GM19324 (cell line): ENCODE results near the gene HOXA9.

ENCODE experiments used
- ATAC-seq: cut with Tn5 transposase; IDR thresholded peaks from one replicate; pipeline ENCODE4 v1.9.1; 2021; ENCODE audit warnings: mild to moderate bottlenecking, moderate library complexity; ENCODE audit not compliant: unreplicated experiment, low FRiP score

Gene HOXA9

DNA sequence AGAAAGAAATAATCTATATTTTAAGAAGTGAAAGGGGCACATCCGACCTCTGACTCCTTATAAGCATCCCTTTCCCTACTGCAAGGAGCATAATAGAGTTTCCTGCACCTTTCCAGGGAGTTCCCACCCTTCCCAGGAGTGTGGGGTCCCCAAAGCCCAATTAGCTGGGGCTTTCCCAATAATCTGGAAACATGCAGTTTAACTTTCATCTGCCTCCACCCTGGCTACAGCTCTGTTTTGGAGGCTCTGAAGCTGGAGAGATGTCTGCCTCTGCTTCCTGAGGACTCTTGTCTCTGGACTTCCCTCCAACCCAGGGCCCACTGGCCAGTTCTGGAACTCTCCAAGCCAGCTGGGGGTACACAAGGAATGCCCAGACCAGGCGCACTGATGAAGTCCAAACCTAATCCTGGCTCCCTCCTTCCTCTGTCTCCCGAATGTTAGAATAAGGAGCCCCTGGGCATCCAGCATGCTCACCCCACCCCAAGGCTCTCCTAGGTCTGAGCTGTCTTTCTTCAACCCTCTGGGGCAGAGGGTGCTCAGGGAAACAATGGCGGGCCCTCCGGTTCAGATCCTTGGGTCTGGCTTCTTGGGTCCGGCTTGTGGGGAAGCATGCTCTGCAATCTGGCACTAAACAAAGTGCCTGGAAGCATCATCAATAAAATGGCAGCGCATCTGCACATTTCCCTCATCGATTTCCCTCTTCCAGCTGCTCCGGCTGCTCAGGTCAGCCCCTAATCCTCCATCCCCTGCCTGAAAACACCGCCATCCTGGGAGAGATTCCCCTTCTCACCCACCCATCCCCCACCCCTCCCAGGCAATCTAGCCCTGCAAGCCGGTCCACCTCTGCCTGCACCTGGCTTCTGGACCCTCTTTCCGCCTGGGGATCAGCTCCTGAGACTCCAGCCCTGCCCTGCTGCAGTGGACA lies 48.1 kb downstream of the HOXA9 start:
- ATAC-seq: no peak

DNA sequence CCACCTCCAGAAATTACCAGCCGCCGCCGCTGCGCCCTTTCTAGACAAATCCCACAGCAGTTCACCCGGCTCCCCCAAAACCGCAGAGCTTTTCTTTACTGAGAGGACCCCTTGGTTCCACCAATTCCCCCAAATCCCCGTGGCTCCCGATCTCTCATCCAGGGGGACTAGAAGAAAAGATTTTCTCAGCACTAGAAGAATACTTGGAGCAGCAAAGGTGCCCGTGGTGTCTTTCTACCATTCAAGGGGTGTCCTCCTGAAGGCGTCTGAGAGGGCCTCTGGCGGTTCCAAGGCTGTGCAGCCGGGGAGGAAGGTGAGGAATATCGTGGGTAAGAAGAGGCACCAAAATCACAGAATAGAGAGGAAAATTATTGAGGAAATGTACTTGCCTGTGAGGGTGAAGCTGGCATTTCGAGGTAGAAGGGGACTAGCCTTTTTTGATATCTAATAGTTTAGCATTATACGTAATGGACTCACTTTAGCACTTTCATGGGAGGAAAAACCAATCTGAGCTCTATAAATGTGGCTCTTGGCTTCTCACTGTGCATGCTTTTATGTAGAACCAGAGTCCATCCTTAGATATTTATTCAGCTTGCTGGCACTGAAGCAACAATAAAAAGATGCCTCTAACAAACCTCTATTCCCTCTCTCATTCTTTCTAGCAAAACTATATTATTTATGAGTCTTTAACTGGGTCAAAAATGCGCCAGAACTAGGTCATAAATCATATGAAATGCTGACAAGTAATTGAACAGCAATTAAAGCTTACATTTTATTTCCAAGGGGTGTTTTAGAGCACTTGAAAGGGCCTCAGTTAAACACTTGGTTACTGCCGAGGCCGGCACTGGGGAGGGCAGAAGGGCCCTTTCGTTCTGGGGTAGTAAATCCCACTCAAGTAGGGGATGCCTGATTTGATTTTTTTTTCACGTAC lies 49.0 kb downstream of the HOXA9 start:
- no peak for ATAC-seq

DNA sequence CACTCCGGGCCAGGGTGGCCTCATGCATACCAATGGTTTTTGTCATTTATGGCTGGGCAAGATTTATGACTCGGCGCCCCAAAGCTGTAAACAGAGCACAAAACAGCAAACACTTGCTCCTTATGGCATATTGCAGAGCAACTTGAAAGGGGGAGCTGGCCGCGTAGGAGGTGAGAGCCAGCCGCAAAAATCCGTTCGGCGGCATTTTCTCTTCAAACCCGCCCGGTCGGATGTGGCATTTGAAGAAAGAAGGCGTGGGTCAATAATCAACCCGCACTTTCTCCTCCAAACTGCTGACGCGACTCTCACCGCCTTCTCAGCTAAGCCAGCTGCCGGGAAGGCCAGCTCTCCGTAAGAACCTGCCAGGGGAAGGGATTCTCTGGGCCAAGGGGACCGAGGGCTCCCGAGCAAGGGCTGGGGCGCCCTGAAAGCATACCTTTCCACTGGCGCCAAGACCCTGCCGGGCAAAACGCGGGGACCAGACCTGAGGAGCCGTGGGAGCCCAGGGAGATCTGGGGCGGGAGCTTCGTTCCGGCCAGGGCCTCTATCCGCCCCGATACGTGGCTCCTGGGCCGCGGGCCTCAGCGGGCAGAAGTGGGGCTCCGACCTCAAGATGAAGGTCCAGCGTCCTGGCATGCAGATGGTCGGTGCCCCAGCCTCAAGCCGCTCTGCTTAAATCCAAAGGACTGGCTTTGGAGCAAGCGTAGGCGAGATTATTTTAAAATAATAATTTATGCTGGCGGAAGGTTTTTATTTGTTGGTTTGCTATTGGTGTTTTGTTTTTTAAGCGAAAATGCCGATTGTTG lies 49.9 kb downstream of the HOXA9 start:
- no peak for ATAC-seq

DNA sequence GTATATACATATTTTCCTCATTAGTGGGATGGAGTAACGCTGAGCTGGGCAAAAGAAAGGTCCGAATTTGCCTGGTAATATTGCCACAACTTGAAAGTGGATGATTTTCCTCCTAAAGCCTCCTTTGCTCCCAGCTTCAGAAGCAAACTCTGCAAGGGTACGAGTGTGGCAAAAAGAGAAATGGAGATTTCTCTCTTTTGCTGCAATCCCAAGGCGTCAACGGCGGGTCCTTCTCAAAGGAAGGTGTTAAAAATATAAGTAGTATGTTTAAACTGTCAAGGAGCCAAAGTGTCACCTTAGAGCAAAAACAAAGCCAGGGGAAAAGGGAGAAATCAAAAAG lies 50.5 kb downstream of the HOXA9 start:
- no peak for ATAC-seq

DNA sequence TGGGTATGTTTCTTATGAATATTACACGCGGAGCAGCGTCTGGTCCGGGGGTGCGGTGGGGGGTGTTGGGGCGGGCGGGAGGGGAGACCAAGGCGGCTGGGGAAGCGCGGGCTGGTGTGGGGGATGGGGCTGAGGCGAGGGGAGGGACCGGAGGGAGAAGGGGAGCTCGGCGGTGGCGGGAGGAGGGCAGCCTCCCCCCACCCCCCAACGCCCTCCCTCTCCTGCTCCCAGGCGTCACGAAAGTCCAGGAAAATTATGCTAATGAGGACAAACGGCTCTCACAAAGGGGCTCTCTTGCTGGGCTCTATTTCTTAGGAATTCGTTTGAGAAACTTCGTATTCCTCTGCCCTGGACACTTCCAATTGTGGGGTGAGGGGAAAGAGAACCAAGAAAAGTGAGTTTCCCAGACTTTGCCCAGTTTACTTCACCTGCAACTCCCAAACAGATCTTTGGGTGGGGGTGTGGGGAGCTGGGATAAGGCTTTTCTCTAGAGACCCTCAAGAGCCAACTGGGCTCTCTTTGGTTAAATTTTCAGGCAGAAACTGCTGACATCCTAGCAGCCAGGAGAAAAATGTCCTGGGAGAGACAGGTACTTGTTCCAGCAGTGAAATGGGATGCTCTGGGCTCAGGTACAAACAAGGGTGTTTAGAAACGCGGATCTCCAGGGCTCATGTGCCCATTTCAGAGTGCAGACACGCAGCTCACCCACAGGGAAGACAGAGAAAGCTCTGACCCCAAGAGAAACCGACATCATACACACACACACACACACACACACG lies 51.2 kb downstream of the HOXA9 start:
- ATAC-seq: no peak

DNA sequence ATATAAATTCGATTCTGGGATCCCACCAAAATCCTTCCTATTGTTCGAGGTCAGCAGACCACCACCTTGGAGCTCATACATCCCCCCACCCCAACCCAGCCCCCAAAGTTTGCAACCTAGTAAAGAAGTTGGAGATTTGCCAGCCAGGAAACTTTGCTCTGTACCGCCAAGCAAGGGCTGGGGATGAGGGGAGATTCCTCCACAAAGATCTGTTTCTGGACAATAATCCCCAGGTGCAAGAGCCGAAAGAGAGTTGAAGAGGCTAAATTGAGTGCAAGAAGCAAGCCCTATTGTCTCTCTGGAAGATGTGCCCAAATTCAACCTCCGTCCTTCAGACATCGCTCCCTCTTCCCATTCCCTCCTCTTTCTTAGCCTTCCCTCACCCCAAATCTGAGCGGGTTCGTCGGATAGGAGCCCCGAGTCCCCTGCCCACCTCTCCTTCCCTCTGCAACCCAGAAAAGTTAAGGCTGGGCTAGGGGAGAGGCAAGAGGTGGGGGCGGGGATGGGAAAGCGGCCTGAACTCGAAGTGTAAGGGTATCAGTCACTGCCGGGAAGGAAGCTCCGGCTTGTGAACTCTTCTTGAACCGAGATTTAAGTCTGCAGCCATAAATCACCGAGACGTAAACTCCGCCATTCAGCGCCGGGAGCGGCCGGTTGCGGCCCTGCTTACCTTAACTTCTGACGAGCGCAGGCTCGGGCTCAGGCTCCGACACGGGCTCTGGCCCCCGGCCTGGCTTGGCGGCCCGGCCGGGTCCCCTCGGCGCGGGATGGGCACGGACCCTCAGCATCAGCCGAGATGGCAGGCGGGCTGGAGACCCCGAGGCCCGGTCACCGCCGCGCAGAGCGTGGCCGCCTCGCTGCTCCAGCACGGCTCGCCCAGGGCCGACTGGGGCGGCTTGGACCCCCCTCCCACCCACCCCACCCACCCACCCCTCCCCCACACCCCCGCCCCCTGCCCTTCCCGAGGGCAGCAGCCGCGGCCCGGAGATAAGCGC lies 52.1 kb downstream of the HOXA9 start:
- ATAC-seq: no peak
